8988T (cell line): Measurements from ENCODE around the gene NOD1.
"Not testable (repeated sequence)": the region's sequence is repeated elsewhere in the genome, so short reads cannot be mapped to it uniquely, and the experiment has no call there.

Experiments used
- DNase-seq: peaks from one replicate; pipeline ENCODE4 v3.0.0; 2011

Gene NOD1

DNA sequence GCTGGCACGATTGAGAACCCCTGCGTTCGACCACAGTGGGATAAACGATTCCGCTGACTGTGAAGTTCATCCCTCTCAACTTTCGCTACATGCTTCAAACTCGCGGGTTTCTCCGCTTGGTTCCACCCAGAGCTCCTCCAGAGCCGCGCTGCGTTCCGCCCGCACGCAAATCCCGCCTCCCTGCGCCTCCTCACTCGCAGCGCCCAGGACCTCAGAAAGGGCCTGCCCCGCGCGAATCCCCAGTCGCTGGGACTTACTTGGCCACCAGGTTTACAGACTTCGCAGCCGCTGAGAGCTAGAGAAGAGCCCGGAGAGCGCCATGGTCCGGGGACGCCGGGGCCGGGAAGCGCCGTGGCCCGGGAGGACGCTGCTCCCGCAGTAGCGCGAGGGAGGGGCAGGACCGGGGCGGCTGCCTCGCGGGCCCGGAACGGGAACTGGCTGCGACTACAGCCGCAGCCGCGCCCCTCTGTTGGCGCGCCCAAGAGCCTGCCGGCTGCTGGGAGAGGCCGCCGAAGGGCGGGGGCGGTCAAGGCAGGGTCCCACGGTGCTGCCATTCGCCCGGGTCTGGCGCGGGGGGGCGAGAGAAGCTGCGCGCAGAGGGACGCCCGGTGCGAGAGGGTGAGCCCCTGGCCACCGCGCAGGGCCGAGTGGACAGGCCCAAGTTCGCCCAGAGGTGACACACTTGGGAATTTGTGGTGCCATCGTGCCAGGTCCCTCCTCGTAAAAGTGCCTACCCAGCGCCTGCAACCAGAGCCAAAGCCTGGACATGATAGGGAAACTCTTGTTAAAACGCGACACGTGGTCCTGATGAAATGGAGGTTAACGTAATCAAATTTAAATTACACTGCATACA lies at the start of gene NOD1:
TSS of gene NOD1 (minus strand) at position 436 of the 853 bp plus-strand sequence. CDS start 21,863 bp downstream, outside the sequence.
- peak; percentile 44 for DNase-seq

DNA sequence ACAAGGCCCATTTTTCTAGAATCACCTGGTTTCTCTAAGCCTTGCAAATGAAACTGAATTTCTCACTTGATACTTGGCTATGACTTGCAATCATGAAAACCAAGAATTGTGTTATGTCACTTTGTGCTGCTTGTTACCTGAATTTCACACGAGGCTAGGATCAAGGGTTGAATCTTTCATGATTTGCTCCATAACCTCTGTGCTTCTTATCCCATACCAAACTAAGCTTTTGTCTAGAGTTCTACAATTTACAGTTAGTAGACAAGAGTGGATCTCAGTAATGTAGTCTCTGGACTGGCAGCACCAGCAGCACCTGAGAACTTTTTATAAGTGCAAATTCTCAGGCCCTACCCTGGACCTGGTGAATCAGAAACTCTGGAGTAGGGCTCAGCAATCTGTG lies 48.7 kb upstream of the NOD1 start:
- not testable (repeated sequence) for DNase-seq

GRCh38 chr7:30526163-30526562 lies 47.6 kb upstream of the NOD1 start:
- DNase-seq: no peak

DNA sequence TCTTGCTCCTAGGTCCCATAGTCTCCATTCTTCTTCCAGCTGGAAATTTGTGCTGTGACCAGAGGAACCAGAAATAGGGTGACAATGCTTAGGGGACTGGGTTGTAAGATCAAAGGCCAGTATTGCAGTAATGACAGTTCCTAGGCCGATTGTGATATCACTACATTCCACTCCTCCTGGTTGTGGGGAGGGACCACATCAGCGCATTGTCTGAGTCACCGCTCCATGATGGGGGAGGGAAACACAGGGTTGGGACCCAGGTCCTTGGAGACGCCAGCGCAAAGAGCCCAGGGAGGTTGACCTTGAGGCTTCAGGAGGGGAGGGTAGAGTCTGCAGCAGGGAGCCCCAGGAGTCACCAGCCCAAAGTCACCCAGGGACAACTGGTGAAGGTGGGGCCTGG lies 46.8 kb upstream of the NOD1 start:
- no peak for DNase-seq

- DNase-seq: no peak
These were observed 46.0 kb upstream of the NOD1 start for GRCh38 chr7:30524545-30524944.

DNA sequence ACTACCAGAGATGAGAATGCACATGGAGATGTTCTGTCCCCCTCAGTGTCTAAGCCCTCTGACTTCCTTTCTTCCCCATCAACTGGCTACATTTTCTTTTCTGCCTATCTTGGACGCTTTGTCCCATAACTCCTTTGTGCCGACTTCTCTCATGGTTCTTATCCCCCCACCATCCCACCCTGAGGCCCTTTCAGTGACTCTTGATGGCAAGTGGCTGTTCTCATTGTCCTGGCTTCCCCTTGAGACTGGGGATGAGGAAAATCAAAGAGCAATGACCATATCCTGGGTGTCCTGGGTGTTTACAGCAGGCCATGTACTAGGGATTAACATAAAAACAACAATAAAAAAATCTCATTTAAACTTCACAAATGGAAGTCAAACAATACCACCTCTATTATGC lies 44.9 kb upstream of the NOD1 start:
- DNase-seq: no peak

GRCh38 chr7:30522159-30522558 lies 43.6 kb upstream of the NOD1 start:
- no peak for DNase-seq

DNA sequence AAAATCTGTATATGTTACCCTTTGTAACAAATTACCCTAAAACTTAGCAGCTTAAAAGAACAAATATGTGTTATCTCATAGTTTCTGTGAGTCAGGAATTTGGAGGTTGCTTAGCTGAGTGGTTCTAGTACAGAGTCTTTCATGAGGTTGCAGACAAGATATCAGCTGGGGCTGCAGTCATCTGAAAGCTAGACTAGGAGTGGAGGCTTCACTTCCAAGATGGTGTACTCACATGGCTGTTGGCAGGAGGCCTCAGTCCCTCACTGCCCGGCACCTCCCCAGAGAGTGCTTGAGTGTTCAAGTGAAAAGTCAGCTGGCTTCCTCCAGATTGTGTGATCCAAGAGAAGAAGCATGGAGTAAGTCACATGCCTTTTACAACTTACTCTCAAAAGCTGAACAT lies 42.9 kb upstream of the NOD1 start:
- DNase-seq: no peak

- DNase-seq: no peak
These were observed 40.5 kb upstream of the NOD1 start for GRCh38 chr7:30519122-30519521.

DNA sequence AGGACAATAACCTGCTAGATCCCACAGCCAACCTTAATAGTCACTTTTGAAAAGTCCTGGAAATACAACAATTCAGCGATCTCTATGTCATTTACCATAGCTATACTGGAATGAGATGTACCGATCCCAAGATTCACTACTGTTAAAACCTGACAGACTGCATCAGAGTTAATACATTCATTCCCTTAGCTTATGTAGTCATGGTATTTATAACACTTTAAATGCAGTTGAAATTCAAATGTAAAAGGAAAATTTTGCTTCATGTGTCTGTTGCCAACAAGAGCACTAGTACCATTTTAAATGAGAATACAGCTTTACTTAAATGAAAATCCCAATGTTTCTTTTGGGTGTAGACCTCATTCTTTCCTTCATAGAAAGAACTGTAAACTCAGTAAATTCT lies 37.2 kb upstream of the NOD1 start:
- no peak for DNase-seq

- no peak for DNase-seq
These were observed 36.2 kb upstream of the NOD1 start for GRCh38 chr7:30514776-30515175.

DNA sequence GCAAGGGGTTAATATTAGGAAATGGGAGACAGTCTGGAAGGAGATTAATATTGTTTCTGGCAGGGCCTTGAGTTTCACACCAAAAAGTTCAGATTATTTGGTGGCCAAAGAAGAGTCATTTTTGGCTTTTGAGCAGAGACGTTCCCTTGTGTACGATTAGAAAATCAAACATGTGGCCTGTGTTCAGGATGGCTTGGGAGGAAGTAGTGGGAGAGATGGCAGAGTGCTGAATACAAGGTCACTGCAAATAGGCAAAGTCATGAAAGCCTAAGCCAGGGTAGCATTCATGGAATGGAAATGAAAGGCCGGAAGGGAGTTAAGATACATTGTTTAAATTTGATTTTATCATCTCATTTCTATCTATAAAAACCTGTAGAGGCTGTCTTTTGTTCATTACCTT lies 35.6 kb upstream of the NOD1 start:
- no peak for DNase-seq

DNA sequence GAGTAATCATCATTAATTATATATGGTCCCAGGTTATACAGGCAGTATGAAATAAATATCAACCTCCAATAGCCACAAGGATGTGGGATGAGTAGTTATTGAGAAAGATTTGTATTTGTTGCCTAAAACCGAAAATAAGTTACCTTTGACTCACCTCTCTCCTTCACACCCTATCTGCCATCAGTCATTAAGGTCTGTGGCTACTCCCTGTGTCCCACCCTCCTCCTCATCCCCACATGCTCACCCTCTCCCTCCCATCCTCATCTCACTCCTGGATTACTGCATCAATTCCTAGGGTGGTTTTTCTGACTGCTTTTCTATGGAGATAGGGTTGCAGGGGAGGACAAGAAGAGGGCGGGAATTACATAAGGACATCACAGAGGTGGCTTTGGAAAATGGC lies 35.2 kb upstream of the NOD1 start:
- no peak for DNase-seq

- no peak for DNase-seq
These were observed 33.5 kb upstream of the NOD1 start for GRCh38 chr7:30511973-30512662.

GRCh38 chr7:30511494-30511893 lies 32.9 kb upstream of the NOD1 start:
- DNase-seq: no peak

DNA sequence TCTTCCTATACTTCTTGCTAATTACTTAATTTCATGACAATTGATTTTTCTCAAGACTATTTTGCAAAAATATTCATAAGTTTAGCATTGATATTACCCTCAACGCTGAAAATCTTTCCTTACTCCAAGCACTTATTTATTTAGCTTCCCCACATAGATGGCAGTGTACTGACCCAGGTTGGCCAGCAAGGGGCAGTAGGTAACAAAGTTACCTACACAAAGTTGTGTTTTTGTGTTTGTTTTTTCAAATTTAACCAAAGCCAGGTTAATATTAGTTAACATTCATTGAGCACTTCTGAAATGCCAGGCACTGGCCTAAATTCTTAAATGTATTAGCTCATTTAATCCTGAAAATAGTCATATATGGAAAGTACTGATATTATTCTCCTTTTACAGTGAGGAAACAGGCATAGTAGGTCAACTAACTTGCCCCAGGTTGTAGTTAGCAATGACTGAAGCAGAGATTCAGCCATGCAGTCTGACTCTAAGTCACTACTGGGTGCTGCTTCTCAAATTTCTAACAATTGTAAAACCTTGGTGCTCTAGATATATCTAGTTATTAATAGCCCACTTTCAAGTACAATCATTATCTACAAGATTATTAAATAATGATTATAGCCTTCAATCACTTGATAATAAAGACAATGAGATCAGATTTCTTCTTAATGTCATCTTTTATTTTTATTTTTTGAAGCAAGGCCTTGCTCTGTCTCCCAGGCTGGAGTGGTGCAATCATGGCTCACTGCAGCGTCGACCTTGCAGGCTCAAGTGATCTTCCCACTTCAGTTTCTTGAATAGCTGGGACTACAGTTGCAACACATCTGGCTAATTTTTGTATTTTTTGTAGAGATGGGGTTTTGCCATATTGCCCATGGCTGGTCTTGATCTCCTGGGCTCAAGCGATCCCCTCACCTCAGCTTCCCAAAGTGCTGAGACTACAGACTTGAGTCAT lies 31.8 kb upstream of the NOD1 start:
- no peak for DNase-seq

DNA sequence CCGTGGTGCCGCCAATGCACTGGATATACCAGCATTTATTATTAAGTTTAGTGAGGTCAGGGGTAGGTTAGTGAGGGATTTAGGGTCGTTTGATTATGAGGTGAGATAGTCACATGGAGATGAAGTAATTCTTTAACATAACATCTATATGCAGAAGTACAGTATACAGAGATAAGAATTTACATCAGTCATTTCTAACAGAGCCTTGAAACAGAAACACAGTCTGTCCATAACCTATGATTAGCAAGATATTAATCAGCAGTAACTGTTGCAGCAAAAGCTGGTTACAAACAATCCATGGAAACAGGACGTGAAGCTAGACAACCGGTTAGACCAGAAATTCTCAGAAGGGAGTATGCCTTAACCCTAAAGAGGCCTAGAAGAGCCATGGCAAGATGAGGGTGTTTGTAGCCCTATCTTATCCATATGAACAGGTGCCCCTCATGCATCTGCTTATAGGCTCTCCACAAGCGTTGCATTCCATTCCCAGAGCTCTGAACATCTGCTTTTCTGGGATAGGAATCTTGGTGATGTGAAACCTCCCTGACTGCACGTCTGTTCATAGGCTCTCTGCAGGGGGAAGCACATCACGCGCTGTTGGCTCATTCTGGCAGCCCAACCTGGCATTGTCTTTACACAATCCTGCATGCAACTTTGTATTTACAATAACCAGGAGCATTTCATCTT lies 30.7 kb upstream of the NOD1 start:
- not testable (repeated sequence) for DNase-seq

- not testable (repeated sequence) for DNase-seq
These were observed 28.8 kb upstream of the NOD1 start for GRCh38 chr7:30507346-30507900.

GRCh38 chr7:30505174-30505697 lies 26.7 kb upstream of the NOD1 start:
- no peak for DNase-seq

DNA sequence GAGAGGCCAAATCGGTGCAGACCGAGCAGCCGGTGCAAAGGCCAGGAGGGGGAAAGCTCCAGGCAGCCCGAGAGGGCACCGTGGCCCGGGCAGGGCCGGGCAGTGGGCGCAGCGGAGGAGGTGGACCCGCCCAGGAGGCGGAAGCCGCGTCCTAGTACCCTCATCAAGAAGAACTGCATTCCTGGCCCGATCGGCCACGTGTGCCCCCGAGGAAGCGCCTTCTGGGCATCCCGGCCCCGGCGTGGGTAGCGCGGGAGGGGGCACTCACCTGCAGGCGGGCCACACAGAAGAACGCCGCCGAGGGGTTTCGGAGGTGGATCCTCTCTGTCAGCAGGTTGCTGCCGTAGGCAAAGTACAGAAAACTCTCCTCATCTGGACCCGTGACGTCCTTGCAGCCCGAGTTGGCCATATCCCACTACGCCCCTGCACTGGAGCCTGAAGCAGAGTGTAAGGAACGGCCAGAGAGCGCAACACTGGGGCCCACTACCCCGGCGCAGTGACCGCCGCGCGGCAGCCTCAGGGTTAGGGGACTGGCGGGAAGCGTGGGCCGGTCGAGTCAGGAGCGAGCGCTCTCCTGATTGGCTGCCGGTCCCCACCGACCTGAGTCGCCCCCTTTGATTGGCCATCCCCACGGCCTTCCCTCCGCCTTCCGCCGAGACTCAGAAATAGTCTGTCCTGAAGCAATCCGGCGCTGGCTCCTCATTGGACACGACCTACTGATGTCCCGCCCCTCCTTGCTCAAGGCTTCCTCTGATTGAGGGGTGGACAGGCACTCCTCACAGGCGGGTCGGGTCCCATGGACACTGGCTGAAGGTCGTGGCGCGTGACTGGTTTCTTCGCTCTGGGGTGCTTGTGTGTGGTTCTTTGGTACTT lies 26.0 kb upstream of the NOD1 start, which contains the start of gene GGCT:
TSS of gene GGCT (minus strand) at position 529 of the 873 bp plus-strand sequence. CDS start at position 409, 120 bp downstream.
- peak; percentile 61 for DNase-seq
